Neural progenitor cell (in vitro differentiated cells): ENCODE data around the gene ZBTB20. TPM values are rescaled to one million over a fixed set of nuclear protein-coding genes. Genes with fewer than 3 reads are reported as not detected.

Experiments used
- DNase-seq: peaks from one replicate; pipeline ENCODE4 v3.0.0-alpha.2; 2016; ENCODE audit warnings: low spot score
- H2AFZ ChIP-seq: fragments of 200-600 bp; sonication (generic); replicated peaks from 2 replicates; pipeline ENCODE4 v1.6.1; 2016; ENCODE audit warnings: antibody characterized with exemption
- H3F3A ChIP-seq: fragments of 200-600 bp; sonication (generic); 2 replicates; pipeline ENCODE4 v1.6.1; 2016; ENCODE audit warnings: antibody characterized with exemption, low read depth
- H3K27ac ChIP-seq: fragments of 200-600 bp; sonication (generic); 2 replicates; pipeline ENCODE4 v1.5.1; 2016; ENCODE audit warnings: mild to moderate bottlenecking
- H3K27me3 ChIP-seq: fragments of 200-600 bp; sonication (generic); 2 replicates; pipeline ENCODE4 v1.6.1; 2016; ENCODE audit warnings: mild to moderate bottlenecking, moderate library complexity
- H3K36me3 ChIP-seq: fragments of 200-600 bp; sonication (generic); 2 replicates; pipeline ENCODE4 v1.5.1; 2016
- H3K4me1 ChIP-seq: fragments of 200-600 bp; sonication (generic); 2 replicates; pipeline ENCODE4 v1.6.1; 2016; ENCODE audit warnings: mixed run types
- H3K4me2 ChIP-seq: fragments of 200-600 bp; sonication (generic); 2 replicates; pipeline ENCODE4 v1.6.1; 2016
- H3K4me3 ChIP-seq: fragments of 200-600 bp; sonication (generic); 2 replicates; pipeline ENCODE4 v1.5.1; 2016
- H3K79me2 ChIP-seq: fragments of 200-600 bp; sonication (generic); 2 replicates; pipeline ENCODE4 v1.6.1; 2016; ENCODE audit warnings: low read depth
- H3K9ac ChIP-seq: fragments of 200-600 bp; sonication (generic); 2 replicates; pipeline ENCODE4 v1.6.1; 2016
- H3K9me3 ChIP-seq: fragments of 200-600 bp; sonication (generic); 2 replicates; pipeline ENCODE4 v1.5.1; 2016; ENCODE audit warnings: low read depth
- H4K20me1 ChIP-seq: fragments of 200-600 bp; sonication (generic); 2 replicates; pipeline ENCODE4 v1.6.1; 2016; ENCODE audit warnings: low read depth
- H3K27ac Mint-ChIP-seq: 3 replicates; pipeline ENCODE4 v1.8.0; 2021; ENCODE audit warnings: mixed read lengths
- H3K27me3 Mint-ChIP-seq: 2 replicates; pipeline ENCODE4 v1.8.0; 2022; ENCODE audit warnings: low read depth, mild to moderate bottlenecking, inconsistent platforms, moderate library complexity, mixed read lengths; ENCODE audit not compliant: insufficient read depth
- H3K36me3 Mint-ChIP-seq: 3 replicates; pipeline ENCODE4 v1.8.0; 2021; ENCODE audit warnings: mixed read lengths
- H3K4me1 Mint-ChIP-seq: 3 replicates; pipeline ENCODE4 v1.8.0; 2021; ENCODE audit warnings: mixed read lengths
- H3K4me3 Mint-ChIP-seq: 3 replicates; pipeline ENCODE4 v1.8.0; 2021; ENCODE audit warnings: mild to moderate bottlenecking, moderate library complexity, mixed read lengths
- H3K9me3 Mint-ChIP-seq: 3 replicates; pipeline ENCODE4 v1.8.0; 2020; ENCODE audit warnings: mixed read lengths
- CTCF ChIP-seq: fragments of 200-600 bp; sonication (generic); IDR thresholded peaks from 2 replicates; pipeline ENCODE4 v1.5.1; 2017; ENCODE audit warnings: antibody characterized with exemption, mild to moderate bottlenecking
- EZH2 ChIP-seq: fragments of 200-600 bp; sonication (generic); IDR thresholded peaks from 2 replicates; pipeline ENCODE4 v1.6.1; 2017; ENCODE audit warnings: antibody characterized with exemption, mild to moderate bottlenecking, moderate library complexity
- EZH2phosphoT487 ChIP-seq: fragments of 200-600 bp; sonication (generic); IDR thresholded peaks from 2 replicates; pipeline ENCODE4 v1.6.1; 2017; ENCODE audit warnings: antibody characterized with exemption
- total RNA-seq: library from RNA; depleted of rRNA; stranded (reverse); fragments of >200 nt; gene quantifications from 2 replicates; pipeline ENCODE4 v1.2.3, GENCODE V29; 2015; ENCODE audit warnings: low replicate concordance

ZBTB20 gene
- total RNA-seq, 1 donor from 2014 or later: 1.9 TPM

- TF ChIP-seq EZH2phosphoT487: no peak
- no peak for TF ChIP-seq CTCF
- no peak for TF ChIP-seq EZH2
- Histone ChIP-seq H3K9me3 (no peaks in the 10 kb centered on the region), H3K4me3 (no peak overlapping the region), H3K9ac (no peak overlapping the region), H3F3A (no peaks in the 10 kb centered on the region), H3K36me3 (no peaks in the 10 kb centered on the region), H3K27ac (no peak overlapping the region), H2AFZ (no peak overlapping the region), H3K4me2 (no peak overlapping the region), H3K4me1 (peaks cover 9% of the 10 kb centered on the region), H3K27me3 (no peaks in the 10 kb centered on the region), H3K79me2 (no peaks in the 10 kb centered on the region), H4K20me1 (no peaks in the 10 kb centered on the region)
- Mint-ChIP-seq H3K4me1 (peaks cover 31% of the 10 kb centered on the region), H3K27ac (peak overlapping the region; percentile 1), H3K4me3 (no peak overlapping the region), H3K27me3 (no peaks in the 10 kb centered on the region), H3K36me3 (no peaks in the 10 kb centered on the region), H3K9me3 (no peaks in the 10 kb centered on the region)
- DNase-seq: no peak
Measured at GRCh38 chr3:114496874-114497273, 650.2 kb downstream of the ZBTB20 start.

- Histone ChIP-seq H3K4me3 (no peak overlapping the region), H3K4me2 (no peak overlapping the region), H4K20me1 (no peaks in the 10 kb centered on the region), H3K4me1 (peaks cover 9% of the 10 kb centered on the region), H3K9ac (no peak overlapping the region), H3K36me3 (no peaks in the 10 kb centered on the region), H3K79me2 (no peaks in the 10 kb centered on the region), H2AFZ (no peak overlapping the region), H3F3A (no peaks in the 10 kb centered on the region), H3K27ac (no peak overlapping the region), H3K27me3 (no peaks in the 10 kb centered on the region), H3K9me3 (no peaks in the 10 kb centered on the region)
- H3K4me1 Mint-ChIP-seq: peaks cover 31% of the 10 kb centered on the region
- TF ChIP-seq EZH2: no peak
- TF ChIP-seq CTCF: no peak
- no peak for TF ChIP-seq EZH2phosphoT487
- no peaks in the 10 kb centered on the region for H3K9me3 Mint-ChIP-seq
- no peak for DNase-seq
- no peak overlapping the region for H3K4me3 Mint-ChIP-seq
- H3K36me3 Mint-ChIP-seq: no peaks in the 10 kb centered on the region
- H3K27me3 Mint-ChIP-seq: no peaks in the 10 kb centered on the region
- H3K27ac Mint-ChIP-seq: peak overlapping the region; percentile 1
Measured at GRCh38 chr3:114496466-114496865, 650.6 kb downstream of the ZBTB20 start.

- H4K20me1 ChIP-seq: no peaks in the 10 kb centered on the region
- H3K27ac ChIP-seq: no peak overlapping the region
- H3F3A ChIP-seq: no peaks in the 10 kb centered on the region
- H3K79me2 ChIP-seq: no peaks in the 10 kb centered on the region
- no peaks in the 10 kb centered on the region for H3K9me3 ChIP-seq
- Mint-ChIP-seq H3K4me1 (peaks cover 31% of the 10 kb centered on the region), H3K9me3 (no peaks in the 10 kb centered on the region), H3K27me3 (no peaks in the 10 kb centered on the region), H3K4me3 (no peak overlapping the region), H3K27ac (no peak overlapping the region), H3K36me3 (no peaks in the 10 kb centered on the region)
- no peak overlapping the region for H3K9ac ChIP-seq
- H2AFZ ChIP-seq: no peak overlapping the region
- no peak overlapping the region for H3K4me3 ChIP-seq
- peaks cover 9% of the 10 kb centered on the region for H3K4me1 ChIP-seq
- H3K4me2 ChIP-seq: no peak overlapping the region
- no peak for TF ChIP-seq CTCF
- no peak for TF ChIP-seq EZH2phosphoT487
- TF ChIP-seq EZH2: no peak
- H3K36me3 ChIP-seq: no peaks in the 10 kb centered on the region
- DNase-seq: no peak
- H3K27me3 ChIP-seq: no peaks in the 10 kb centered on the region
Measured at GRCh38 chr3:114496021-114496434, 651.1 kb downstream of the ZBTB20 start.
